ENCODE data around the gene ZBTB20.

The ZBTB20 gene

DNA sequence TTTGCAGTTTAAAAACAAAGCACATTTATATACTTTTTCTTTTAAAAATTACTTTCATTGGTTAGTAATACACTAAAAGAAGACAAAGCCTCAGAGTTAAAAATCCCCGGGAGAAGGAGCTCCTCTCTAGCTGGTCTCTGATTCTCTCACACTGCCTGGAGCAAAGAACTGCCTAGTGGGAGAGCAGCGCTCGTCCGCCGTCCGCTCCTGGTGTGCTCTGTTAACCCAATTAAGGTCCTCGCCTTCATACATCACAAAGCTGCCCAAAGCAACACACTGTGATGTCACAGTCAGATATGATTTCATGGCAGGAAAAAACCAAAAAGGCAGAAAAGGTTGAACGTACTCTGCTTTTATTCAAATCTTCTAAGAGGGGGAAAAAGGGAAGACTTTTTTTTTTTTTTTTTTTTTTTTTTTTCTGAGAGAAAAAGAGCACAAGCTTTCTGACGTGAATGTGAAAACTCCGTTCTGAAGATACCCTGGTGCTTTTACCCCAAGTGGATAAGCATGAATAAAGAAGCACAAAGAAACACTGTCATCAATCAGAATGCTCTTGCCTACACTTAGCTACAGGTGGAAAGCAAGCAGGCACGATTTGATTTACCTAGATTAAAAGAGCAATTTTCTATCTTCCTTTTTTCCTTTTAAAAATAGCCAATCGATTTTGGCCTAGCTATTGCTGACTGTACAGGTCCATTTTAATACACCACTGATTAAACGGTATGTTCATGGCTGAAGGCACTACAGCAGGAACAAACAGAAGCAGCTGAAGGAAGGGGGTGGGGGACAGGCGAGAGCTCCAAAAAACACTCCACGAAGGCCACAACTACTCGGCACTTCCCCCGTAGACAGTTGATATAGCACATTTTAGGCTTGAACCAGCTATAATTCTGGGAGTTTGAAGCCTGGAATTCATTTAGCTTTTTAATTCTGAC is 738.1 kb downstream of the ZBTB20 start:
- H3K27me3 ChIP-seq (ENCODE audit: low read depth, low read length) = peaks cover 6% of the 10 kb centered on the region; the same call in 1 of the 2 replicates
- H3K9ac ChIP-seq (ENCODE audit: low read length) = no peak overlapping the region
- no peaks in the 10 kb centered on the region for H4K20me1 ChIP-seq (ENCODE audit: insufficient read depth, low read length)
- 0 out of 2 replicates have a peak overlapping the region, but pooled peaks have one; percentile 43 for H2AFZ ChIP-seq (ENCODE audit: low read depth, low read length)
- no peaks in the 10 kb centered on the region for H3K36me3 ChIP-seq (replicated peaks; ENCODE audit: low read depth, low read length)
- TF ChIP-seq, protein P1, sequence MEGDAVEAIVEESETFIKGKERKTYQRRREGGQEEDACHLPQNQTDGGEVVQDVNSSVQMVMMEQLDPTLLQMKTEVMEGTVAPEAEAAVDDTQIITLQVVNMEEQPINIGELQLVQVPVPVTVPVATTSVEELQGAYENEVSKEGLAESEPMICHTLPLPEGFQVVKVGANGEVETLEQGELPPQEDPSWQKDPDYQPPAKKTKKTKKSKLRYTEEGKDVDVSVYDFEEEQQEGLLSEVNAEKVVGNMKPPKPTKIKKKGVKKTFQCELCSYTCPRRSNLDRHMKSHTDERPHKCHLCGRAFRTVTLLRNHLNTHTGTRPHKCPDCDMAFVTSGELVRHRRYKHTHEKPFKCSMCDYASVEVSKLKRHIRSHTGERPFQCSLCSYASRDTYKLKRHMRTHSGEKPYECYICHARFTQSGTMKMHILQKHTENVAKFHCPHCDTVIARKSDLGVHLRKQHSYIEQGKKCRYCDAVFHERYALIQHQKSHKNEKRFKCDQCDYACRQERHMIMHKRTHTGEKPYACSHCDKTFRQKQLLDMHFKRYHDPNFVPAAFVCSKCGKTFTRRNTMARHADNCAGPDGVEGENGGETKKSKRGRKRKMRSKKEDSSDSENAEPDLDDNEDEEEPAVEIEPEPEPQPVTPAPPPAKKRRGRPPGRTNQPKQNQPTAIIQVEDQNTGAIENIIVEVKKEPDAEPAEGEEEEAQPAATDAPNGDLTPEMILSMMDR (IDR thresholded peaks at IDR 0.05; ENCODE audit: low read depth, low read length) = no peak
- no peak for TF ChIP-seq EZH2phosphoT487 (IDR thresholded peaks at IDR 0.05; ENCODE audit: low read depth)
- no peak overlapping the region for H3K27ac ChIP-seq (ENCODE audit: low read length)
- no peaks in the 10 kb centered on the region for H3K79me2 ChIP-seq (ENCODE audit: low read length)
- no peak overlapping the region; the same call in 1 of the 2 replicates for H3K4me3 ChIP-seq (ENCODE audit: low read length)
- peak overlapping the region; percentile 31 for H3K4me2 ChIP-seq (ENCODE audit: low read length)
- H3K9me3 ChIP-seq (ENCODE audit: insufficient read depth, low read length) = no peaks in the 10 kb centered on the region
- peaks cover 55% of the 10 kb centered on the region for H3K4me1 ChIP-seq (ENCODE audit: low read length)

DNA sequence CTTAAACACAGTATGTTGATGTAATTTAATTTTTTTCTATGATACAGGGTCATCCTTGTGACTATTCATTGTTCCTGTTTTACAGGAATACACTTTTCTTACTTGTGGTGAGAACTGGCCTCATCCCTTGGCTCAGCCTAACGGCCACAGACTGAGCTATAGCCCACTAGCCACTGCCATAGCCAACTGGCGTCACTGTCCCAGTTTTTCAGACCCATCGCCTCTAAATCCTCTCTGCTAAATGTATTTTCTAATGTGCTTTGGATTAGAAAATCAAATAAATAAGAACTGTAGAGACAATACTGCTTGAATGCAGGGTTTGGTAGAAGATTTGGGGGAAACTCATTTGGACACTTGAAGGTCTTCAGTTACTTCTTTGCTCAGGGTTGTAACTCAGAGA is 740.2 kb downstream of the ZBTB20 start:
- no peaks in the 10 kb centered on the region for H4K20me1 ChIP-seq (ENCODE audit: insufficient read depth, low read length)
- H3K79me2 ChIP-seq (ENCODE audit: low read length) = no peaks in the 10 kb centered on the region
- H3K4me3 ChIP-seq (ENCODE audit: low read length) = no peak overlapping the region
- no peak overlapping the region for H3K9ac ChIP-seq (ENCODE audit: low read length)
- peaks cover 6% of the 10 kb centered on the region; the same call in 1 of the 2 replicates for H3K27me3 ChIP-seq (ENCODE audit: low read depth, low read length)
- H3K4me2 ChIP-seq (ENCODE audit: low read length) = no peak overlapping the region
- H3K27ac ChIP-seq (ENCODE audit: low read length) = no peak overlapping the region
- TF ChIP-seq EZH2phosphoT487 (IDR thresholded peaks at IDR 0.05; ENCODE audit: low read depth) = no peak
- TF ChIP-seq, protein P1 (IDR thresholded peaks at IDR 0.05; ENCODE audit: low read depth, low read length) = no peak
- H3K36me3 ChIP-seq (replicated peaks; ENCODE audit: low read depth, low read length) = no peaks in the 10 kb centered on the region
- no peak overlapping the region for H2AFZ ChIP-seq (ENCODE audit: low read depth, low read length)
- peaks cover 36% of the 10 kb centered on the region for H3K4me1 ChIP-seq (ENCODE audit: low read length)
- H3K9me3 ChIP-seq (ENCODE audit: insufficient read depth, low read length) = no peaks in the 10 kb centered on the region

DNA sequence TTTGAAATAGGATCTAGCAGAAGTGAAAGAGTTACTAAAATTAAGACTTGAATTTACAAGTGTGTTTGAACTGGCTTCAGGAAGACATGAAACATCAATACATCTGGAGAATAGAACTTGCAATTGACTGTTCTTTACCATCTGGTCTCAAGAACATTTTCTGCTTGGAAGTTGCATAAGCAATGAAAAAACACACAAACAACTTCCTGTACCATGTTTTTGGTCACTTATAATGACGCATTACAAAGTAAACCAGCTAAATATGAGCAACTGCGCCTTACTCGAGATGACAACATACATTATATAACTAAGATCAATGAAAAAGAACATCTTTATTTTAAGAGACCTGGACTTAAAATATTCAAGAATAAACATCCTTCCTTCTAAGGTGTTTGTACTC is 740.8 kb downstream of the ZBTB20 start:
- H3K79me2 ChIP-seq (ENCODE audit: low read length) = no peaks in the 10 kb centered on the region
- H3K4me2 ChIP-seq (ENCODE audit: low read length) = no peak overlapping the region
- H3K9me3 ChIP-seq (ENCODE audit: insufficient read depth, low read length) = no peaks in the 10 kb centered on the region
- no peaks in the 10 kb centered on the region for H4K20me1 ChIP-seq (ENCODE audit: insufficient read depth, low read length)
- no peak overlapping the region for H3K4me3 ChIP-seq (ENCODE audit: low read length)
- H3K27ac ChIP-seq (ENCODE audit: low read length) = no peak overlapping the region
- H3K4me1 ChIP-seq (ENCODE audit: low read length) = peaks cover 31% of the 10 kb centered on the region
- H2AFZ ChIP-seq (ENCODE audit: low read depth, low read length) = no peak overlapping the region
- no peaks in the 10 kb centered on the region for H3K36me3 ChIP-seq (replicated peaks; ENCODE audit: low read depth, low read length)
- no peak overlapping the region for H3K9ac ChIP-seq (ENCODE audit: low read length)
- peaks cover 4% of the 10 kb centered on the region; the same call in 1 of the 2 replicates for H3K27me3 ChIP-seq (ENCODE audit: low read depth, low read length)
- TF ChIP-seq, protein P1 (IDR thresholded peaks at IDR 0.05; ENCODE audit: low read depth, low read length) = no peak
- no peak for TF ChIP-seq EZH2phosphoT487 (IDR thresholded peaks at IDR 0.05; ENCODE audit: low read depth)

DNA sequence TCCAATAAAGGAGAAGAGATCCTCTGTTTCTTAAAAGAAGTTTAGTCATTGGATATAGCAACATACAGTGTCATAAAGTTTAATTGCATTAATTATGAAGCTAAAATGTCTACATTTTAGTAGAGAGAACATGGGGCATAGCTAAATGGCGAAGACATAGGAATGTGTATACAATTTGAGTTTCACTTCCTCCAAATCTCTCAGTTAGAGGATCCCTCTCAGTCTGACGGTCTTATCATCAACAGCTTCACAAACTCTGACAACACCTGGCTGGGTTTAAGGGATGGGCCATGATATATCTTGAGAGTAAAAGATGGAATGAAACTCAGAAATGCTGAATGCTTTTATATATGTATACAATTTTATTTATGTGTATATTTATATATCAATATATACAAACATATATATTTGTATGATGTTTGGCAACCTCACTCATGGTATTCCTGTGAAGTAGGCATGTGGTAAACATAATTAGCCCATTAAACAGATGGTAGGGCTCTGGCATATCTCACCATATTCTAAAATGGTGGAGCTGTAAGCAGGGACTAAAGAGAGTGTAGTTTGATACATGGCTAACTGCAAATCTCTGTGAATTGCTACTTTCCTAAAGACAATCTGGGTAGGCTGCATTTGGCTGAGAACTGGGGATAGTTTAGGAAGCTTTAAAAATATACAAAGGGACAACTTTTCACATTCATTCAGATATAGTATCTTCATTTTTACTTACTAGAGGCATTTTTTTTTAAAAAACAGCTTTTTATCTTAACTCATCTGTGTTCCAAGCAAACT is 741.7 kb downstream of the ZBTB20 start:
- no peaks in the 10 kb centered on the region for H3K9me3 ChIP-seq (ENCODE audit: insufficient read depth, low read length)
- H3K27ac ChIP-seq (ENCODE audit: low read length) = no peak overlapping the region
- H3K9ac ChIP-seq (ENCODE audit: low read length) = no peak overlapping the region
- H3K4me3 ChIP-seq (ENCODE audit: low read length) = no peak overlapping the region
- H3K27me3 ChIP-seq (ENCODE audit: low read depth, low read length) = peaks cover 4% of the 10 kb centered on the region; the same call in 1 of the 2 replicates
- no peaks in the 10 kb centered on the region for H4K20me1 ChIP-seq (ENCODE audit: insufficient read depth, low read length)
- no peaks in the 10 kb centered on the region for H3K79me2 ChIP-seq (ENCODE audit: low read length)
- TF ChIP-seq, protein P1 (IDR thresholded peaks at IDR 0.05; ENCODE audit: low read depth, low read length) = no peak
- TF ChIP-seq EZH2phosphoT487 (IDR thresholded peaks at IDR 0.05; ENCODE audit: low read depth) = no peak
- no peaks in the 10 kb centered on the region for H3K36me3 ChIP-seq (replicated peaks; ENCODE audit: low read depth, low read length)
- H3K4me2 ChIP-seq (ENCODE audit: low read length) = peak overlapping the region; percentile 14; the same call in 1 of the 2 replicates
- H3K4me1 ChIP-seq (ENCODE audit: low read length) = peaks cover 29% of the 10 kb centered on the region
- no peak overlapping the region for H2AFZ ChIP-seq (ENCODE audit: low read depth, low read length)

Data from OCI-LY3 (cell line).